Midbrain (tissue), 1 donor: ENCODE results near the gene DDIT4.
"Not testable (repeated sequence)": the region's sequence is repeated elsewhere in the genome, so short reads cannot be mapped to it uniquely, and the experiment has no call there.

ENCODE experiments used
- DNase-seq: peaks from one replicate; lab custom pipeline; 2025; lab: John Stamatoyannopoulos, UW

Gene DDIT4, protein sequence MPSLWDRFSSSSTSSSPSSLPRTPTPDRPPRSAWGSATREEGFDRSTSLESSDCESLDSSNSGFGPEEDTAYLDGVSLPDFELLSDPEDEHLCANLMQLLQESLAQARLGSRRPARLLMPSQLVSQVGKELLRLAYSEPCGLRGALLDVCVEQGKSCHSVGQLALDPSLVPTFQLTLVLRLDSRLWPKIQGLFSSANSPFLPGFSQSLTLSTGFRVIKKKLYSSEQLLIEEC

DNA sequence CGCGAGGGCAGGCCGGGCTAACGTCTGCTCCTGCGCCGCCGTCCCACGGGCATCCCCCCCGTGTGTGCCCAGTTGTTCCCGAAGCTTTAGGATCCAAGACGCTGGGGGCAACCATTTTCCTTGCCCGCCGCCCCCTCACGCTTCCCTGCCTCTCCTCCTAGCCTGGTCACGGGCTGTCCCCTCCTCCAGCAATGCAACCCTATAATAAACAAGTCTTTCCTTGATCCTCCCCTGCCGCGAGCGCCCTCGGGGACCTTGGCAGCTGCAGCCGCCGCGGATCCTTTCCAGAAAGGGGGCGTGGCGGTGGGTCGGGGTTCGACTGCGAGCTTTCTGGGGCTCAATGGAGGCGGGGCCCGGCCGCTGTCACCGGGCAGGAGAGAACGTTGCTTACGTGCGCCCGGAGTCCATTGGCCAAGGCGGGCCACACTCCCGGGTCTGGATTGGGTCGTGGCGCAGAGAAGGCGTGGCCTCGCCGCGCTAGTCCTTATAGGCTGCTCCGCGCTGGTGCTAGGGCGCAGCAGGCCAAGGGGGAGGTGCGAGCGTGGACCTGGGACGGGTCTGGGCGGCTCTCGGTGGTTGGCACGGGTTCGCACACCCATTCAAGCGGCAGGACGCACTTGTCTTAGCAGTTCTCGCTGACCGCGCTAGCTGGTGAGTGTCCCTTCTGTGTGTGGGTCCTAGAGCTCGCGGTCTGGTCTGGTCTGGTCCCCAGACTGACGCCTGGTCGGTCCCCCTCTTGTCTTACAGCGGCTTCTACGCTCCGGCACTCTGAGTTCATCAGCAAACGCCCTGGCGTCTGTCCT, at the start of gene DDIT4:
Gene DDIT4 (plus strand): TSS at position 515 of the 803 bp plus-strand sequence. CDS start 293 bp downstream, outside the sequence.
- DNase-seq, result peak; percentile 99

DNA sequence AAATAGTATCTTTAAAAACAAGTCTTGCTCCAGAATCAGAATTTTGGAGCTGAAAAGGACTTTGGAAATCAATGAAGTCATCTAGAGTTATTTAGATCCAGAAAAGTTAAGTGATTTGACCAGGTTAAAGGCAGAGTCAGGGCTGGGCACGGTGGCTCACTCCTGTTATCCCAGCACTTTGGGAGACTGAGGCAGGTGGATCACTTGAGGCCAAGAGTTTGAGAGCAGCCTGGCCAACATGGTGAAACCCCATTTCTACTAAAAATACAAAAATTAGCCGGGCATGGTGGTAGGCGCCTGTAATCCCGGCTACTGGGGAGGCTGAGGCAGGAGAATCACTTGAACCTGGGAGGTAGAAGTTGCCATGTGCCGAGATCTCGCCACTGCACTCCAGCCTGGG, 49.5 kb upstream of the DDIT4 start:
- DNase-seq, result not testable (repeated sequence)

DNA sequence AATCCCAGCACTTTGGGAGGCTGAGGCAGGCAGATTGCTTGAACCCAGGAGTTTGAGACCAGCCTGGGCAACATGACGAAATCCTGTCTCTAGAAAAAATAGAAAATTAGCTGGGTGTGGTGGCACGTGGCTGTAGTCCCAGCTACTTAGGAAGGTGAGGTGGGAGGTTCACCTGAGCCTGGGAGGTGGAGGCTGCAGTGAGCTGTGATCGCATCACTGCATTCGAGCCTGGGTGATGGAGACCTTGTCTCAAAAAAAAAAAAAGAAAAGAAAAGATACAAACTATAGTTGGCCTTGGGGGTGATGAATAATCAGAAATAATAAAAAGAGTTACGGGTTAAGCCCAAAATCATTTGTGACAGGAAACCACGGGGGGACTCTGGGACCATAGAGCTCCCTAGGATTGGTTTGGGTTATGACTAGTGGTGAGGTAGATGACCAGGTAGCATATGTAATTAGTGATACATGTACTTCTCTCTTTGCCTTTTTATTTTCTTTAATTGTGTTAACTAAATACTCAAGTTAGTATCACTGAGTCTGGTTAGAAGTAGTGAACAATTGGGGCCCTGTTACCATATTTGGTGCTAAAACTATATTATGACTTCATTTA, 47.2 kb upstream of the DDIT4 start:
- no peak for DNase-seq

DNA sequence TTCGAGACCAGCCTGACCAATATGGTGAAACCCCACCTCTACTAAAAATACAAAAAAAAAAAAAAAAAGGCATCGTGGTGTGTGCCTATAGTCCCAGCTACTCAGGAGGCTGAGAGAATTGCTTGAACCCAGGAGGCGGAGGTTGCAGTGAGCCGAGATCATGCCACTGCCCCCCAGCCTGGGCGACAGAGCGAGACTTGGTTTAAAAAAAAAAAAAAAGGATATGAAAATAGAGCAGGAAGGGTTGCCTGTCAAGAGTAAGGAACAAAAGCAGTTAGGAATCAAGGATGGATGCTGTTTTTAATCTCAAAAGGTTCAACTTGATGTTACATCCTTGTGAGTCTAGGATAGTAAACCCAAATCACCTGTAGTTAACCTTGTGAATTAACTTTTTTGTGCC, 45.9 kb upstream of the DDIT4 start:
- no peak for DNase-seq

DNA sequence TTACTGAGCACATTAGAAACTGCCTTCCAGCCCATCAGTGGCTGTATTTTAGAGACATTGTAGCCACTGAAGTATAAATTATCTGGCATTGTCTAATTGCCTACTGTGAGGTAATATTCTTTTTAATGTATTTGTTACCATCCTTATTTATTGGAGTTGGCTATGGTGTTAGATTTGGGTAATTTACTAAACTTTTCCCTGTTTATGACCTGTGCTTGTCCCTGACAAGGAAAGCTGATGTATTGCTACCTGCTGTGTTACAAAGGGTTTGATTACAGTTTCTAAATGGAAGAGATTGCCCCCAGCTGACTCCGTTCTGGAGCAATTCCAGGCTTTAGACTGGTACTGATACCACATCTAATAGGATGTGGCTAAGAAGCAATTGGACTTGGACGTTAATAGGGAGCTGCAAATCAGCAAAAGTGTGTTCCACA, 45.4 kb upstream of the DDIT4 start:
- DNase-seq, result no peak

DNA sequence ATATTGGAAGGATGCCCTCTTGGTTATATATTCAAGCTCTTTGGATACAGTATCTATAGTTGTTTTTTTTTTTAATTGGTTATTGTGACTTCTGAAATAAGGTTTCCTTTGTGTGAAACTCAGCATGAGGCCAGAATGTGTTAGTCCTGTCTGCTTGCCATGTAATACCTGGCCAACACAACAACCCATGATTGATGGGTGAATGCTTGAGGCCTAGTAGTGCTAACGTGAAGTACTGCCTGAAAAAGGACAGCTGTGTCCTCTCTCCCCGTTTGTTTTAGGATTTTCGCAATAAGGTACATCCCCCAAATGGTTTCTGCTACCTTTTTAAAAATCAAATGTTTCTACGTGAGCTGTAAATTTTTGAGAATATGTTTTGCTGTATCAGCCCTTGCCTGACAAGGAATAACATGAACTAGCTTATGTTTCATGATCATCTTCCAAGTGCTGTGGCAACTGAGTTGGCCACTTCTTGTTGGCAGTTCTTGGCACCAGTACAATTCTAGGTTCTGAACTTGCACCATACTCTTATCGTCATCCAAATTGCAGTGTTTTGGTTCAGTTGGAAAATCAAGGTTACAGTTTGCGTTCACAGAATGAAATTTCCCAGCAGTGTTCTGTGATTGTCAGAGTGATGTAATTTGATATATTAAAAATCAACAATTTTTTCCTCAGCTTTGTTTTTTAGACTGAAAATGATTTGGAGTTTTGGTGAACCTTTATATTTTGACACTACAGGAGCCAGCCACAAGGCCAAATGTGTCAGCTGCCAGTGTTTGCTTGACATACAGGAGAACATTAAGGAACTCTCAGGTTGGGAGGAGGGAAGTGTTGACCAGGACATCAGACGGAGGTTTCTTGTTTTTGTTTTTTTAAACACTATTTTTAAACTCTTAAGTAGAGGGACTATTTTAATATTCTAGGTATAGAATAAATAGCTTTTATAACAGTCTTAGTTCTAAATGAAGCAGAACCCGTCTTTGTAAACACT, 44.2 kb upstream of the DDIT4 start:
- no peak for DNase-seq

DNA sequence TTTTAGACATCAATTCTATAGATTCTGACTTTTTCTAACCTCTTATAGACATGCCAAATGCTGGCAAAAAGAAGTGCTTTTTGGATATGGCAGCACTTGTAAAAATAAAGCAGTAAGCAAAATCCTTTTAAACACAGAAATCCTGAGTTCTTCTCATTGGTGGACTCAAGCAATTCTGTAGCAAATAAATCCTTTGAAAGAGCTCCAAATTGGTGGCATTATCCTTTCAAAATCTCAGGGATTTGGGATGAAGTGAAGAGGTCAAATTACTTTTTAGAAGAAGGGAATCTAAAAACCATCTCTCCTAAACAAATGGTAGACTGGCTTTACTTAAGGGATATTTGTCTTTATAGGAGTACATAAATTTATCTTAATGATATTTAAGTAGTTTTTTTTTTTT, 40.1 kb upstream of the DDIT4 start:
- no peak for DNase-seq

DNA sequence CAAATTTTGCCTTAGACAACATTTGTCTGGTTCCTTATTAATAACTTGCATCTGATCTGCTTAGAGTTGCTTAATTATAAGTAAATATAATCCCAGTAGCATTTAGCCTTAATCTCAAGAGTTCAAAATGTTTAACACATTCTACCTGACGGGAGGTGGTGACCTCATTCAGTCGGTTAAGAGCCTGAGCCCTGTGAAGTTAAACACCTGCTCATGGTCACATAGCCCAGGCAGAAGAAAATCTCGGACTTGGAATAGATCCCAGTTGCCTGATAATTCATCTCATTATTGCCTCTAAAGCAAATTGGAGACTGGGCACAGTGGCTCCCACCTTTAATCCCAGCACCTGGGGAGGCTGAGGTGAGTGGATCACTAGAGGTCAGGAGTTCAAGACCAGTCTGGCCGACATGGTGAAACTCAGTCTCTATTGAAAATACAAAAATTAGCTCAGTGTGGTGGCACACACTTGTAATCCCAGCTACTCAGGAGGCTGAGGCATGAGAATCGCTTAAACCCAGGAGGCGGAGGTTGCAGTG, 39.1 kb upstream of the DDIT4 start:
- no peak for DNase-seq

DNA sequence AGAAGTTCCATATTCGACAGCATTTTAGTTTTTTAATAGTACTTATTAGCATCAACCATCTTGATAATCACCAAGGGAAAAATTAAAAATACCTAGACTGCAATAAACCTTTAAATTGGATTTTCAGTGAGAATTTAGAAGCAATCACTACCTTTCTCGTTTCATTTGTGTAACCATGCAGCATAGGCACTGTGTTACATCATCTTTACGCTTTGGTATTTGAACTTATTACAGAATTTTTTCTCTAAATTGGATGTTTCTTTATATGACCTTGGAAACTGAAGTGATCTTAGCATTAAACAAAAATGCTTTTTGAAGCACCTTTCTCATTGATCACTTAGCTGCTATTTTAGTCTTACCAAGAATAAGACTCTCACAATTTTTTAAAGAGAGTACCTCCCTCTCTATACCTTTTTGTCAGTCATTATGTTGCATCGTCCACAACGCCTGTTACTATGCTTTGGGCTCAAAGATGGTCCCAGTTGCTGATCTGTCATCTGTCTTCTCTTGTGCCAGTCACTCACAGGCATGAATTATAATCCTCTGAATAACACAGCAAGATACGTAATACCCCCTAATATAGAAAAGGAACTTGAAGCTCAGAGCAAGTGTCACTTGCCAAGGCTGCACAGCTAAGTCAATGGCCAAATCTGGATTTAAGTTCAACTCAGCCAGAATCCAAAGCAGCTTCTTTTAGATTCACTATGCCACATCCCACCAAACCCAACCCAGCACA, 38.0 kb upstream of the DDIT4 start:
- no peak for DNase-seq

DNA sequence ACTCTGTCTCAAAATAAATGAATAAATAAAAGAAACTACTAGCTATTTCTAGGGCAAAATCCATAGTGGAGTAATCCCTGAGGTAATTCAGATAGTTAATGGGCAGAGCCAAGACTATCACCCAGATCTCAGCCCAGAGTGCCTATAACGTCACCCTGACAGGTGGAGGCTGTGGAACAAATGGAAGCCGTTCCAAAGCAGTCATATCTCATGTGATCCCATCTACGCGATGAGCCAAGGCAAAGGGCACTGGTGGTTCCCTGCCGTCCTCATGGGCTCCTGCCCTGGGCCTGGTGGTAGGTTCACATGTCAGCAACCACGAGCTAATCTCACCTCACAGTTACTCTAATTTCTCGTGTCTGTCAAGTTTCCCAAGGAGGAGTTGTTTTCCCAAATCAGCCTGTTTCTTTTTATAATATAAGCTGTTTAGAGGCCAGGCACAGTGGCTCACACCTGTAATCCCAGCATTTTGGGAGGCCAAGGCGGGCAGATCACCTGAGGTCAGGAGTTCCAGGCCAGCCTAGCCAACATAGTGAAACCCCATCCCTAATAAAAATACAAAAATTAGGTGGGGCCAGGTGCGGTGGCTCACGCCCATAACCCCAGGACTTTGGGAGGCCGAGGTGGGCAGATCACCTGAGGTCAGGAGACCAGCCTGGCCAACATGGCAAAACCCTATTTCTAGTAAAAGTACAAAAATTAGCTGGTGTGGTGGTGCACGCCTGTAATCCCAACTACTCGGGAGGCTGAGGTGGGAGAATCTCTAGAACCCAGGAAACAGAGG, 35.1 kb upstream of the DDIT4 start:
- no peak for DNase-seq

DNA sequence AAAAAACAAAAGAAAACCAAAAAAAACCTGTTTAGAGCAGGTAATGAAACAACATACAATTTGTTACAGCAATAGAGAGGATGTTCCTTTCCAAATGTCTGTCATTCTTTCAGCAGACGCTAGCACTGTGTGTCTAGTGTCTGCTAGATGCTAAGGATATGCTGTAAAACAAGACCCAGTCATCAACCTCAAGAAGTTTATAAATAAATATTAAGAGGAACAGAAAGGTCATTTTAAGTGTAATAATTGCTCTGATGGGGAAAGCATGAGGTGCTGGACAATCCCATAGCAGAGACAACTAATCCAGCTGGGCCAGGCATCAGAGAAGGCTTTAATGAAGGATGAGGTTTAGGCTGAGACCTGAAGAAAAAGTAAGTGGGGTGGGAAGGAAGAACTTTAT, 34.3 kb upstream of the DDIT4 start:
- no peak for DNase-seq

DNA sequence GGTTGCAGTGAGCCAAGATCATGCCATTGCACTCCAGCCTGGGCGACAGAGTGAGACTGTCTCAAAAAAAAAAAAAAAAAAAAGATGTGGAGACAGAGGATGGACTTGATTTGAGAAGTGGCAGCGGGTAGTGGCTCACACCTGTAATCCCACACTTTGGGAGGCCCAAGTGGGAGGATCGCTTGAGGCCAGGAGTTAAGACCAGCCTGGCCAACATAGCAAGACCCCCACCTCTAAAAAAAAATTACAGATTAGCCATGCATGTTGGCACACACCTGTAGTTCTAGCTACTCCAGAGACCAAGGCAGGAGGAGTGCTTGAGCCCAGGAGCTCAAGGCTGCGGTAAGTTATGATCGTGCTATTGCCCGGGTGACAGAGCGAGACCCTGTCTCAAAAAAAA, 33.4 kb upstream of the DDIT4 start:
- DNase-seq, result no peak

DNA sequence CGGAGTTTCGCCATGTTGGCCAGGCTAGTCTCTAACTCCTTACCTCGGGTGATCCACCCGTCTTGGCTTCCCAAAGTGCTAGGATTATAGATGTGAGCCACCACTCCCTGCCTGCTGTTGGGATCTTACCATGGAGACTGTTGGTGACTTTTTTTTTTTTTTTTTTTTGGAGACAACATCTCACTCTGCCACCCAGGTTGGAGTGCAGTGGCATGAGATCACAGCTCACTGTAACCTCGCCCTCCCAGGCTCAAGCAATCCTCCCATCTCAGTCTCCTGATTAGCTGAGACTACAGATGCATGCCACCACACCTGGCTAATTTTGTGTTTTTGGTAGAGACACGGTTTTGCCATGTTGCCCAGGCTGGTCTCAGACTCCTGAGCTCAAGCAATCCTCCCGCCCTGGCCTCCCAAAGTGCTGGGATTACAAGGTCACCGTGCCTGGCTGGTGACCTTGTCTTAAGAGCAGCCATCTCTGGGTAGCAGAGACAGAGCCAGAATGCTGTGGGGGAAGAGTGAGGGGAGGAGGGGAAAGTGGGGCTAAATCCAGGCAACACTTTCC, 32.0 kb upstream of the DDIT4 start:
- DNase-seq, result no peak

DNA sequence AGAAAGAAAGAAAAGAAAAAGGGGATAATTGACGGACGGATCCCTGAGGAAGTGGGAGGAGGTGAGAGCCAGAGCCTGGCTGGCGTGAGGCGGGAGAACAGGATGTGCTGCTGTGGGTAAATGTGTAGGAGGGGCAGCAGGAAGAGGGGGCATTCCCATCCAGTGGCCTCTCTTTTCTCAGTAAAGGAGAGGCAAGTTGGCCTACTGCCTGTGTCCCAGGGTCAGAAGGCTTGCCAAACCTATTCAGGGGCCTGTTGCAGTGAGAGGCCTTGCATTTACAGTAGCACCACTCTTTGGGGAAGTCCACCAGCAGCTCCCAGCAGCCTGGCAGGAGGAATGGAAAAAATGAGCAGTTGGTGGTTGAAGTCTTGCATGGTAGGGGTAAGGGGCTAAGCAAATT, 31.0 kb upstream of the DDIT4 start:
- peak; percentile 48 for DNase-seq

DNA sequence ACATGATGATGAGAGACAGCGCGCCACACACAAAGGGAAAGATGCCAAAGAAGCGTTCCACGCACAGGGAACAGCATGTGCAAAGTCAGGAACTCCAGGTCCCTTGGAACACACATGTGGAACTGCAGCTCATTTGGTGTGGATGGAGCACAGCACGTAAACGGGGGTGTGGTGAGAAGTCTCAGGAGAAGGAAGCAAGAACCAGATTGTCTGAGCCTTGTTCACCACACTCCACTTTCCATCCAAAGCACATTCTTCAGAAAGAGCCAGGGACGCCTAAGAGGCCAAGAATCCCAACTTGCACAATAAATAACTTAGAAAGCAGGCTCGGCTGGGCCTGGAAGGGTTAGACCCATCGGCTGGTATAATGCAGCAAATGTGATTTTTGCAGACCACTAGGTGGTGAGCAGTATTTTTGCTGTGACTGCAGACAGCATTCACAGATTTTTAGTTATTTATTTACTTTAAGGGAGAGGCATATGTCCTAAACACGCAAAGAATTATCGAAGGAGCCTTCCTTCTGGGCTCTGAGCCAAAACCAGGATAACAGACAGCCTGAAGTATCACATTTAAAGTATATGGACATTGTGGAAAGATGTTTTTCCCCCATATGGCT, 29.8 kb upstream of the DDIT4 start:
- DNase-seq, result peak; percentile 70

DNA sequence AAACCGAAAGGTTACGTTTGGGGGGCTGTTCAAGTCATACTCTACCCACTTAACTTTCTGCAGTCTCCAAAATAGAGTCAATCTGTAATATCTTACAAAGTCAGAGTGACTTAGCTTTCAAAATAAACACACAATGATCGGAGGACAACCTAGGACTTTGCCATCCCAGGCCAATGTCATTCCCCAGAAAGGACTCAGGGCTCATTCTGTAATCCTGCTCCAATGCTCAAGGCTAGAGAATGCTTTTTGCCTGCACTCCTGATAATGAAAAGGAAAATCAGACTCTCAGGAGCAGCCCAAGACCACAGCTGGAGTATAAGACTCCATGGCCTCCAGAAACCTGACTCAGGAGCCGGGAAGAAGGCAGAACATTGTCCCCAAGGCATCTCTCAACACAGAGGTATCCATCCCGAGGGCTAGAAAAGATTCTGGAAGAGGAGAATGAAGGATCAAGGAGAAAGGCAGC, 29.1 kb upstream of the DDIT4 start:
- no peak for DNase-seq

DNA sequence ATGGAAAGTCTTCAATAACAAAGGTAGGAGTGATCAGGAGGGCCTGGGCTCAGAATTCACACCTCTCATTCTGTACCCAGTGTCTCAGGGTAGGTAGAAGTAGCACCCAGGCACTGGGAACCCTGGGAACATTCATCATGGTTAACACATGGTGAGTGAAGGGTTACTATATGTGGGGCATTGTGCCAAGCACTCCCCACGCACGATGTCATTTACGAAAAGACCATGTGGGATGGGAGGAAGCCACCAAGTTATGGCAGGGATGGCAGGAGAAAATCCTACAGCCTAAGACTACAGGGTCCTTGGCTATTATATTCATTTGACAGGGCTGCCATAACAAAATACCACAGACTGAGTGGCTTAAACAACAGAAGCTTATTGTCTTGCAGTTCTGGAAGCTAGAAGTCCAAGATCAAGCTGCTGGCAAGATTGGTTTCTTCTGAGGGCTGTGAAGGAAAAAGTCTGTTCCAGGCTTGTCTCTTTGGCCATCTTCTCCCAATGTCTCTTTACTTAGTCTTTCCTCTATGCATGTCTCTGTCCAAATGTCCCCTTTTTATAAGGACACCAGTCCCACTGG, 27.7 kb upstream of the DDIT4 start:
- no peak for DNase-seq

DNA sequence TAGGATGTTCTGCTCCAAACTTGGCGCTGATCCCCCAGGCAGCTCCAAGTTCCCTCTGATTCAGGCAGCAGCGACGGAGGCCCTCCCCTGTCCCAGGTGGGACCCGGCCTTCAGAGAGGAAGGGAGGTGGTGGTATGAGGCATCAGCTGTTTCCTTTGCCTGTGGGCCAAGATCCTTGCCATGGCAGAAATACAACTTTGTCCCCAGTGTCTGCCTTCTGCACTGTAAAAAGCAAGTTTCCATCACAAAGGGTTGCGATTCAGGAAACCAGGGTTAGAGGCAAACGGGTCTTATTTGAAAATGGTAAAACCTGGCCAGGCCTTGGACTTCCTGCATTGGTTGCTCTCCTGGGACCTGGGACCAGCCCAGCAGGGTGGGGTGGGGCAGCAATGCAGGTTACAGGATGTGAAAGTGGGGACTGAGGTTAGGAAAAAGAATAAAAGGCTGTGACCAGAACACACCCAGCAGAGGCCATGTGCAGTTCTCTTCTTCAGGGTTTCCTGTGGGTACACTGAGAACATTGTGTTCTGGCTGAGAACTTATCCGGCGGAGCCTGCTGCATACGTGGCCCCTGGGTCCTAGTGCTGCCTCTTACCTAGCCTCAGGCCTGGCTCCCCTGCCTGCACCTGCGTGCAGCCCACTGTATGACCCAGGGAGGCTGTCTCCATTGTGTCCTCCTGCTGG, 25.1 kb upstream of the DDIT4 start:
- DNase-seq, result peak; percentile 85
